ENCODE data around the gene MEF2A.

The MEF2A gene

GRCh38 chr15:99764522-99764921, 198.7 kb downstream of the MEF2A start:
- Histone ChIP-seq H3K27me3 (ENCODE audit: control insufficient read depth in 2 of 2, insufficient read depth in 2 of 2, low read length in 2 of 2) (no peaks in the 10 kb centered on the region), H3K9ac (ENCODE audit: low read depth in 1 of 2, low read length in 2 of 2) (no peak overlapping the region), H3K4me3 (ENCODE audit: low read length in 2 of 2) (no peak overlapping the region), H3K9me3 (ENCODE audit: control insufficient read depth in 2 of 2, low read length in 2 of 2) (no peaks in the 10 kb centered on the region), H3K36me3 (ENCODE audit: control insufficient read depth in 2 of 2, insufficient read depth in 2 of 2, low read length in 2 of 2) (no peaks in the 10 kb centered on the region), H3K4me1 (ENCODE audit: control insufficient read depth in 2 of 2, insufficient read depth in 2 of 2, low read length in 2 of 2) (no peaks in the 10 kb centered on the region), H3K27ac (ENCODE audit: low read depth in 2 of 2, low read length in 2 of 2) (no peak overlapping the region)
